ENCODE results near the gene PSMG3. TPM values are rescaled to one million over a fixed set of nuclear protein-coding genes. Genes with fewer than 3 reads are reported as not detected.

PSMG3 gene
- total and polyA plus RNA-seq, 2 of the 8 experiments (the other 6 are each of a cell fraction or from before 2014, with no cell fraction given) = 30.2 to 62.0 TPM

DNA sequence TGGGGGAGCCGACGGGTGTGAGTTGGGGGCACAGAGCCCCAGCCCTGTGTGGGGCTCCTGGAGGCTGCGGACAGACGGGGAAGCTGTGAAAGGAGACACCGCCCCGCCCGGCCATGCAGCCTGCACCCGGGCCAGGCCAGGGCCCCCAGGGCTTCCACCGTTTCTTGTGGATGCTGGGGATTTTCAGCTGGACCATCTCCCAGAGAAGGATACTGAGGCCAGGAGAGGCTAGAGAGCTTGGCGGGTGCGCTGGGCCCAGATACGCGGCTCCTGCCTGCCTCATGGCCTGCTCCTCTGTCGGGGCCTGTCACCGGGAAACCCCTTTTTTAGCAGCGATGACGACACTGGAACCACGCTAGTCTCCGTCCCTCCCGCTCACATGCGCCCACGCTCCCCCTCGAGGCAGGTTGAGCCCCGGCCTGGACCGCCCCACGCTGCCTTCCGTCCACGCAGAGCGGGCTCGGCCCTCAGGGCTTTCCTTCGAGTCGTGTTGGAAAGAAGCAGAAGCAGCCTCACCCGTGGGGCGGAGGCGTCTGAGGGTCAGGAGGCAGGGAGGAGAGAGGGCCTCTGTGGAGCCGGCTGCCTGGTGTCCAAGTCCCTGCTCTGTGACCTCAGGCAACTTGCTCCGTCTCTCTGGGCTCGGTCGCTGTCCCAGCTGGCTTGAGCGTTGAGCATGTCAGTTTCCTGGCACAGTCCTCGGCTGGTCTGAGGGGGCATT lies 25.5 kb downstream of the PSMG3 start (continued):
- TF ChIP-seq RAD21 (IDR thresholded peaks at IDR 0.05 in 1 of 2, conservative IDR thresholded peaks at IDR 0.05 in 1 of 2; ENCODE audit: low read depth in 2 of 2, low read length in 2 of 2) = no peak
- no peak for TF ChIP-seq MAFK (IDR thresholded peaks at IDR 0.05; ENCODE audit: low read depth, low read length)
- no peak for TF ChIP-seq PHF8 (conservative IDR thresholded peaks at IDR 0.05; ENCODE audit: low read depth, low read length)
- no peak for TF ChIP-seq ASH2L (IDR thresholded peaks at IDR 0.05; ENCODE audit: low read length)
- TF ChIP-seq TEAD4 (IDR thresholded peaks at IDR 0.05; ENCODE audit: low read depth, low read length) = no peak
- no peak for TF ChIP-seq KDM4A (IDR thresholded peaks at IDR 0.05; ENCODE audit: low read depth, low read length, severe bottlenecking)
- TF ChIP-seq SP2 (IDR thresholded peaks at IDR 0.05; ENCODE audit: low read length) = no peak
